Erythroblast (primary cell): ENCODE data around the gene RPL3.

Source experiments
- GATA1 ChIP-seq: IDR thresholded peaks from 2 replicates; pipeline ENCODE4 v1.6.1; 2011; ENCODE audit warnings: low read depth, mild to moderate bottlenecking, control low read depth, low read length, moderate library complexity
- POLR2A ChIP-seq: IDR thresholded peaks from 2 replicates; pipeline ENCODE4 v1.6.1; 2011; ENCODE audit warnings: mild to moderate bottlenecking, low read length

- no peak for TF ChIP-seq POLR2A
- TF ChIP-seq GATA1 = no peak
These were observed 34.4 kb downstream of the RPL3 start for GRCh38 chr22:39284983-39285382.
